IMR-90 (cell line): ENCODE measurements around the gene EMC8.

ENCODE experiments used
- BHLHE40 ChIP-seq: fragments of 150-350 bp; IDR thresholded peaks from 2 replicates; pipeline ENCODE4 v1.6.1; 2016; ENCODE audit warnings: mild to moderate bottlenecking, low read depth, low read length
- CTCF ChIP-seq: conservative IDR thresholded peaks from 2 replicates; pipeline ENCODE4 v1.5.1; 2012; ENCODE audit warnings: mild to moderate bottlenecking, low read depth, low read length, improper control_type of control experiment
- NFE2L2 ChIP-seq: fragments of 150-350 bp; IDR thresholded peaks from 2 replicates; pipeline ENCODE4 v1.6.1; 2016; ENCODE audit warnings: low read depth, mild to moderate bottlenecking, low read length
- POLR2A ChIP-seq: IDR thresholded peaks from 2 replicates; pipeline ENCODE4 v1.6.1; 2012; ENCODE audit warnings: mild to moderate bottlenecking, low read depth, low read length

- TF ChIP-seq BHLHE40 (no peak), CTCF (no peak), POLR2A (no peak), NFE2L2 (no peak)
These were observed 37.6 kb upstream of the EMC8 start for GRCh38 chr16:85836706-85837582.
